ENCODE data around the gene ADAMTS2.

The ADAMTS2 gene

GRCh38 chr5:179195561-179196404, 149.5 kb downstream of the ADAMTS2 start:
- DNase-seq (ENCODE audit: low read depth, low spot score), result no peak

GRCh38 chr5:179194941-179195381, 150.3 kb downstream of the ADAMTS2 start:
- H3K4me3 ChIP-seq (ENCODE audit: low read length), result no peak overlapping the region
- no peak for DNase-seq (ENCODE audit: low read depth, low spot score)

More at GRCh38 chr5:179195561-179196404, 149.5 kb downstream of the ADAMTS2 start:
- no peak overlapping the region for H3K4me3 ChIP-seq (ENCODE audit: low read length)

- H3K4me3 ChIP-seq (ENCODE audit: low read length), result no peak overlapping the region
- DNase-seq (ENCODE audit: low read depth, low spot score), result no peak
These were observed 150.9 kb downstream of the ADAMTS2 start for GRCh38 chr5:179194201-179194910.

GRCh38 chr5:179193746-179194145, 151.5 kb downstream of the ADAMTS2 start:
- H3K4me3 ChIP-seq (ENCODE audit: low read length), result no peak overlapping the region
- no peak for DNase-seq (ENCODE audit: low read depth, low spot score)

GRCh38 chr5:179192891-179193470, 152.3 kb downstream of the ADAMTS2 start:
- no peak overlapping the region for H3K4me3 ChIP-seq (ENCODE audit: low read length)

GRCh38 chr5:179192185-179192890, 152.9 kb downstream of the ADAMTS2 start:
- no peak for DNase-seq (ENCODE audit: low read depth, low spot score)
- H3K4me3 ChIP-seq (ENCODE audit: low read length), result no peak overlapping the region

More at GRCh38 chr5:179192891-179193470, 152.3 kb downstream of the ADAMTS2 start:
- DNase-seq (ENCODE audit: low read depth, low spot score), result no peak

GRCh38 chr5:179191506-179192184, 153.6 kb downstream of the ADAMTS2 start:
- H3K4me3 ChIP-seq (ENCODE audit: low read length), result no peak overlapping the region
- DNase-seq (ENCODE audit: low read depth, low spot score), result no peak

GRCh38 chr5:179190851-179191505, 154.3 kb downstream of the ADAMTS2 start:
- no peak for DNase-seq (ENCODE audit: low read depth, low spot score)

GRCh38 chr5:179188636-179189035, 156.6 kb downstream of the ADAMTS2 start:
- DNase-seq (ENCODE audit: low read depth, low spot score), result no peak

More at GRCh38 chr5:179190851-179191505, 154.3 kb downstream of the ADAMTS2 start:
- no peak overlapping the region for H3K4me3 ChIP-seq (ENCODE audit: low read length)

GRCh38 chr5:179187681-179188575, 157.3 kb downstream of the ADAMTS2 start:
- H3K4me3 ChIP-seq (ENCODE audit: low read length), result no peak overlapping the region
- no peak for DNase-seq (ENCODE audit: low read depth, low spot score)

More at GRCh38 chr5:179188636-179189035, 156.6 kb downstream of the ADAMTS2 start:
- H3K4me3 ChIP-seq (ENCODE audit: low read length), result no peak overlapping the region

GRCh38 chr5:179187229-179187678, 158.0 kb downstream of the ADAMTS2 start:
- no peak for DNase-seq (ENCODE audit: low read depth, low spot score)
- no peak overlapping the region for H3K4me3 ChIP-seq (ENCODE audit: low read length)

GRCh38 chr5:179186801-179187200, 158.5 kb downstream of the ADAMTS2 start:
- H3K4me3 ChIP-seq (ENCODE audit: low read length), result no peak overlapping the region
- no peak for DNase-seq (ENCODE audit: low read depth, low spot score)

GRCh38 chr5:179185941-179186411, 159.3 kb downstream of the ADAMTS2 start:
- H3K4me3 ChIP-seq (ENCODE audit: low read length), result no peak overlapping the region
- DNase-seq (ENCODE audit: low read depth, low spot score), result no peak

- DNase-seq (ENCODE audit: low read depth, low spot score), result no peak
- H3K4me3 ChIP-seq (ENCODE audit: low read length), result no peak overlapping the region
These were observed 159.9 kb downstream of the ADAMTS2 start for GRCh38 chr5:179185256-179185940.

- H3K4me3 ChIP-seq (ENCODE audit: low read length), result no peak overlapping the region
- no peak for DNase-seq (ENCODE audit: low read depth, low spot score)
These were observed 160.7 kb downstream of the ADAMTS2 start for GRCh38 chr5:179184521-179185050.

- DNase-seq (ENCODE audit: low read depth, low spot score), result no peak
These were observed 161.8 kb downstream of the ADAMTS2 start for GRCh38 chr5:179183481-179183880.

More at GRCh38 chr5:179183481-179183880, 161.8 kb downstream of the ADAMTS2 start:
- H3K4me3 ChIP-seq (ENCODE audit: low read length), result no peak overlapping the region
